Lung (tissue), 12 donors: ENCODE measurements around the gene DIP2C. TPM values are rescaled to one million over a fixed set of nuclear protein-coding genes. Genes with fewer than 3 reads are reported as not detected.

Source experiments
- ATAC-seq: fragments of 200-7000 bp; cut with Tn5 transposase; one replicate; pipeline ENCODE4 v1.9.1; 2020; ENCODE audit warnings: moderate number of reproducible peaks; ENCODE audit not compliant: insufficient read depth, low FRiP score
- DNase-seq, 3 donors: peaks; one replicate each; pipeline ENCODE4 v3.0.0-alpha.2; 2013 to 2017
- H3K27ac ChIP-seq, 2 donors: one replicate each; pipeline ENCODE4 v1.5.1; 2013; ENCODE audit warnings: mild to moderate bottlenecking in 2 of 2, moderate library complexity in 2 of 2, control low read depth in 1 of 2, inconsistent platforms in 1 of 2, low read depth in 1 of 2, low read length in 1 of 2
- H3K27me3 ChIP-seq, 3 donors: one replicate each; pipeline ENCODE4 v1.5.1; 2013; ENCODE audit warnings: low read length in 2 of 3; ENCODE audit not compliant: control insufficient read depth in 3 of 3, insufficient read depth in 3 of 3
- H3K36me3 ChIP-seq, 4 donors: one replicate each; pipeline ENCODE4 v1.5.1; 2013; ENCODE audit warnings: low read length in 4 of 4, mild to moderate bottlenecking in 1 of 4, moderate library complexity in 1 of 4; ENCODE audit not compliant: control insufficient read depth in 4 of 4, insufficient read depth in 4 of 4
- H3K4me1 ChIP-seq, 5 donors: one replicate each; pipeline ENCODE4 v1.5.1; 2013; ENCODE audit warnings: low read length in 5 of 5, mild to moderate bottlenecking in 2 of 5, moderate library complexity in 1 of 5; ENCODE audit not compliant: control insufficient read depth in 5 of 5, insufficient read depth in 5 of 5
- H3K4me3 ChIP-seq: one replicate; pipeline ENCODE4 v1.5.1; 2013; ENCODE audit warnings: mild to moderate bottlenecking, control low read depth, moderate library complexity
- H3K9ac ChIP-seq, 2 donors: one replicate each; pipeline ENCODE4 v1.5.1; 2013; ENCODE audit warnings: low read length in 2 of 2, control low read depth in 1 of 2; ENCODE audit not compliant: insufficient read depth in 1 of 2
- H3K9me3 ChIP-seq, 4 donors: one replicate each; pipeline ENCODE4 v1.5.1; 2013; ENCODE audit warnings: low read length in 3 of 4, mild to moderate bottlenecking in 1 of 4, moderate library complexity in 1 of 4; ENCODE audit not compliant: control insufficient read depth in 4 of 4, insufficient read depth in 3 of 4
- CTCF ChIP-seq: IDR thresholded peaks from 2 replicates; pipeline ENCODE4 v1.5.1; 2012; ENCODE audit warnings: mild to moderate bottlenecking; ENCODE audit errors: control extremely low read depth, extremely low read depth
- WGBS, 2 donors: extraction: QIAGEN DNeasy Blood & Tissue Kit; methylation state at CpG; one replicate each; pipeline ENCODE4 v1.1.7; 2013; 5-methylcytosine and 5-hydroxymethylcytosine counted together
- polyA plus RNA-seq, 2 donors: library from polyadenylated mRNA; stranded (reverse); fragments of 200-250 nt; gene quantifications; one replicate each; pipeline ENCODE4 v1.2.1, GENCODE V29; 2013
- total RNA-seq, 2 donors: library from RNA; depleted of rRNA in 1 of 2; stranded (reverse); fragments of >200 nt in 1 of 2; gene quantifications; one replicate each; pipeline ENCODE4 v1.2.1, GENCODE V29; 2014 to 2021
- donor health status: control.
- donor health status: control.
- donor health status: Bipolar disorder and iron deficiency.
- donor health status: healthy.
- donor health status: DM: yes; HTN: yes; CAD: no.

The DIP2C gene
- total and polyA plus RNA-seq, 4 donors = 3.6 to 20.0 (median 9.5) TPM

DNA sequence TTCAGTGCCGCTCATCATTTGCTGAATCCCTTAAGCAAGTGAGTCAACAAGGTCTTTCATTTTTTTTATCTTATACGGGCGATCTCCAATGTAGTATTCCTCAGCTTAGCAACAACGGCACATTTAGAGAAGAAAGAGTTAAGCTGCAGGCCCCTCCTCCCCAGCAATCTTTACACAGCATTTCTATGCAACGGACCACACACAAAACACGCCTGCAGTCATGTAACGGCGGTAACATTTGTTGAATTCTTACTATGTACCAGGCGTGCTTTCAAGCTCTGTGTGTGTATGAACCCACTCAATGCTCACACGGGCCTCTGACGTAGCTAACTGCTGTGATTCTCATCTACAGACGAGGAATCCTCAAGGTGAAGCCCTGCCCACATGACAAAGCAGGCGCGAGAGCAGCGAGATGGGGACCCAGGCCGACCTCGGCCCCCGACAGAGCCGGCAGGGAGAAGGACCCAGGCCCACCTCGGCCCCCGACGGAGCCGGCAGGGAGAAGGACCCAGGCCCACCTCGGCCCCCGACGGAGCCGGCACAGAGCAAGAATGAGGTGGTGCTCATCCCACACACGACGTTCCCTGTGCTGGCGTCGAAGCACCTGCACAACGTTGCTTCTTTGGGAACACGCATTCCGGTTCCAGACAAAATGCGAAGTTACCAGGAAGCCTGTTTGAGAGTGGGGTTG lies 313.5 kb downstream of the DIP2C start:
- no peak overlapping the region for H3K9ac ChIP-seq
- H3K4me1 ChIP-seq = peaks cover 0 to 13% (median 0%) of the 10 kb centered on the region in 5 donors
- no peak overlapping the region for H3K27ac ChIP-seq
- peak in 2 of 3 donors; percentile 11 to 18 for DNase-seq
- H3K9me3 ChIP-seq = no peaks in the 10 kb centered on the region
- ATAC-seq = no peak
- no peak overlapping the region for H3K4me3 ChIP-seq
- no peak for TF ChIP-seq CTCF
- H3K36me3 ChIP-seq = peaks cover 0 to 9% (median 7%) of the 10 kb centered on the region in 4 donors
- 92 to 95% methylated on average over 35 of the region's 35 CpGs for WGBS, 2 donors
- H3K27me3 ChIP-seq = no peaks in the 10 kb centered on the region

DNA sequence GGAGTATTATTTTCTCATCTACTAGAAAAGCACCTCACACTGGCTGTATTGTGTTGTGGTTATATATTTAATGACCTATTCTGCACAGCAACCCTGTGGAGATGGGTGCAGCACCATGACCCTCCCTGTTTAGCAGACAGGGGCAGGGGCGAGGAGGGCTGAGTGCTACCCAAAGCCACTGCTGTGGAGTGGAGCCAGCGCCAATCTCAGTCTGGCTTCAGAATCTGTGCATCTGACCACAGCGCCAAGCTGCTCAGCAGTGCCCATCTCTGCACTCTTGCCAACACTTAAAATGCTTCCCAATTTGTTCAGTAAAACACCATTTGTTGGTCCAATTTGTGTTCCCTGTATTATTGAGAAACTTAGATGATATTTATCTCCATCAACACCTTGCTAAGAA lies 315.1 kb downstream of the DIP2C start:
- H3K4me3 ChIP-seq = no peak overlapping the region
- no peak for DNase-seq
- WGBS, 2 donors = 96 to 97% methylated on average over 3 of the region's 3 CpGs

GRCh38 chr10:373526-374309 lies 315.8 kb downstream of the DIP2C start:
- H3K4me1 ChIP-seq = peaks cover 0 to 24% (median 0%) of the 10 kb centered on the region in 5 donors
- H3K9me3 ChIP-seq = no peaks in the 10 kb centered on the region
- 59 to 69% methylated on average over 8 of the region's 8 CpGs for WGBS, 2 donors
- ATAC-seq (no peak), DNase-seq (peak; percentile 46 to 62 (median 61))
- no peak overlapping the region for H3K27ac ChIP-seq
- TF ChIP-seq CTCF = no peak
- H3K4me3 ChIP-seq = no peak overlapping the region
- H3K27me3 ChIP-seq = no peaks in the 10 kb centered on the region
- H3K9ac ChIP-seq = no peak overlapping the region
- peaks cover 0 to 10% (median 8%) of the 10 kb centered on the region in 4 donors for H3K36me3 ChIP-seq

More for the DNA sequence above, 315.1 kb downstream of the DIP2C start:
- Histone ChIP-seq H3K4me1 (peaks cover 0 to 23% (median 0%) of the 10 kb centered on the region in 5 donors), H3K9ac (no peak overlapping the region), H3K27me3 (no peaks in the 10 kb centered on the region), H3K9me3 (no peaks in the 10 kb centered on the region), H3K36me3 (peaks cover 0 to 9% (median 4%) of the 10 kb centered on the region in 4 donors), H3K27ac (no peak overlapping the region)
- no peak for ATAC-seq
- TF ChIP-seq CTCF = no peak
